Ascending aorta (tissue), 2 donors: Measurements from ENCODE around the gene CYB561A3. TPM values are rescaled to one million over a fixed set of nuclear protein-coding genes. Genes with fewer than 3 reads are reported as not detected.

Source experiments
- DNase-seq, 2 donors: peaks; one replicate each; pipeline ENCODE4 v3.0.0-alpha.2; 2019; ENCODE audit warnings: low spot score in 2 of 2
- H3K27ac ChIP-seq, 2 donors: fragments of 200-600 bp; sonication (generic); one replicate each; pipeline ENCODE4 v1.5.1; 2016 to 2017; ENCODE audit warnings: mild to moderate bottlenecking in 1 of 2
- H3K27me3 ChIP-seq: fragments of 200-600 bp; sonication (generic); one replicate; pipeline ENCODE4 v1.5.1; 2017
- H3K36me3 ChIP-seq, 2 donors: fragments of 200-600 bp; sonication (generic); one replicate each; pipeline ENCODE4 v1.5.1; 2016
- H3K4me1 ChIP-seq, 2 donors: fragments of 200-600 bp; sonication (generic); one replicate each; pipeline ENCODE4 v1.5.1; 2016 to 2017; ENCODE audit warnings: mild to moderate bottlenecking in 1 of 2
- H3K4me3 ChIP-seq, 2 donors: fragments of 200-600 bp; sonication (generic); one replicate each; pipeline ENCODE4 v1.5.1; 2016 to 2017; ENCODE audit warnings: mild to moderate bottlenecking in 1 of 2
- H3K9me3 ChIP-seq, 2 donors: fragments of 200-600 bp; sonication (generic); one replicate each; pipeline ENCODE4 v1.5.1; 2016
- intact Hi-C: fragments of 100-400 bp; cut with DNase I; formaldehyde crosslinking; loops from one replicate; pipeline ENCODE4 v1.15.1; 2023
- total RNA-seq: library from RNA; depleted of rRNA; stranded (reverse); fragments of >200 nt; gene quantifications from one replicate; pipeline ENCODE4 v1.1.0, GENCODE V29; 2016
- TF ChIP-seq, protein P1 (sequence below), 3 experiments: fragments of 200-600 bp in 2 of 3; fragments of 450-650 bp in 1 of 3; sonication (generic) in 2 of 3; IDR thresholded peaks; one replicate each; pipeline ENCODE4 v1.5.1; 2016 to 2019; ENCODE audit warnings: antibody characterized with exemption in 3 of 3, mild to moderate bottlenecking in 1 of 3, moderate library complexity in 1 of 3

Gene CYB561A3
- total RNA-seq, 1 donor from 2014 or later: 215 TPM

DNA sequence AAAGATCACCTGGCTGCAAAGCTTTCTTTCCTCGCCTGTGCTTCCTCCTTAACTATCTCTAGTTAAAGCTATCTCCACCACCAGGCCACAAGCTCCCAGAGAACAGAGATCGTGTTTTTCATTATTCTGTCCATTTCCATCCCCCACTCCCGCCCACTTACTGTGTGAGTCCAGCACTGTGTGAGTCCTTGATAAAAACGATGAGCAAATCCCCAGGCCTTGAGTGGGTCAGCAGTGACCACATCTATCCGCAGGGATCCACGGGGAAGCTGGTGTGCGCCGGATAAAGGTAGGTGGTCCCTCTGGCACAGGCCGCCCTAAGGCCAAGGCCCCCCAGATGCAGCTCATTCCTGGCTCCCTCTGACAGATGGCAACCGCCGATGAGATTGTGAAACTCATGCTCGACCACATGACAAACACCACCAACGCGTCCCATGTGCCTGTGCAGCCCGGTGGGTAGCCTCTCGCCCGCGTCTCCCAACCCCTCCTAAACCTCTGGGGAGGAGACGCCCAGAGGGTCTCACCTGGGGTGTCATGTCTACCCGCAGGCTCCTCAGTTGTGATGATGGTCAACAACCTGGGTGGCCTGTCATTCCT, 19.4 kb downstream of the CYB561A3 start:
- Histone ChIP-seq H3K9me3 (no peaks in the 10 kb centered on the region), H3K27me3 (no peaks in the 10 kb centered on the region), H3K4me3 (no peak overlapping the region), H3K4me1 (no peaks in the 10 kb centered on the region), H3K27ac (no peak overlapping the region), H3K36me3 (peaks cover 9 to 22% of the 10 kb centered on the region in 2 donors)
- TF ChIP-seq, protein P1, sequence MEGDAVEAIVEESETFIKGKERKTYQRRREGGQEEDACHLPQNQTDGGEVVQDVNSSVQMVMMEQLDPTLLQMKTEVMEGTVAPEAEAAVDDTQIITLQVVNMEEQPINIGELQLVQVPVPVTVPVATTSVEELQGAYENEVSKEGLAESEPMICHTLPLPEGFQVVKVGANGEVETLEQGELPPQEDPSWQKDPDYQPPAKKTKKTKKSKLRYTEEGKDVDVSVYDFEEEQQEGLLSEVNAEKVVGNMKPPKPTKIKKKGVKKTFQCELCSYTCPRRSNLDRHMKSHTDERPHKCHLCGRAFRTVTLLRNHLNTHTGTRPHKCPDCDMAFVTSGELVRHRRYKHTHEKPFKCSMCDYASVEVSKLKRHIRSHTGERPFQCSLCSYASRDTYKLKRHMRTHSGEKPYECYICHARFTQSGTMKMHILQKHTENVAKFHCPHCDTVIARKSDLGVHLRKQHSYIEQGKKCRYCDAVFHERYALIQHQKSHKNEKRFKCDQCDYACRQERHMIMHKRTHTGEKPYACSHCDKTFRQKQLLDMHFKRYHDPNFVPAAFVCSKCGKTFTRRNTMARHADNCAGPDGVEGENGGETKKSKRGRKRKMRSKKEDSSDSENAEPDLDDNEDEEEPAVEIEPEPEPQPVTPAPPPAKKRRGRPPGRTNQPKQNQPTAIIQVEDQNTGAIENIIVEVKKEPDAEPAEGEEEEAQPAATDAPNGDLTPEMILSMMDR (IDR thresholded peaks at IDR 0.05): no peak
- no peak for DNase-seq
- intact Hi-C loops: no loop called here

DNA sequence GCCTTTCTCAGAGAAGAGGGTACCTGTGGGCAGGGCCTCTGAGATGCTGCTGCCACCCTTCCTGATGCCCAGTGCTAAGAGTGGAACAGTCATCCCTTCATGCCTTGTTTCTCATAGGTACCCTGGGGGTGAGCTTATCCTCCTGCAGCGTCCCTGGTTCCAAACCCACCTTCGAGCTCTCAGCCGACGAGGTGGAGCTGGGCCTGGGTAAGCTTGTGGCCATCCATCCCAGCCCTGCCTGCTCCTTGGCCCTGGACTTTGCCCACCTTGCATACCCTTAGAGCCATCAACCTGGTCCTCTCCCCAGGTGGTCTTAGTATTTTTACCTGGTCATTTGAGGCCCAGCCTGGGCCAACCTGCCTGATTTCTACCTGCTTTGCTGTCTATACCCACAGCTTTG, 20.0 kb downstream of the CYB561A3 start:
- TF ChIP-seq, protein P1 (IDR thresholded peaks at IDR 0.05): no peak
- Histone ChIP-seq H3K4me1 (no peaks in the 10 kb centered on the region), H3K27me3 (no peaks in the 10 kb centered on the region), H3K27ac (no peak overlapping the region), H3K4me3 (no peak overlapping the region), H3K36me3 (peaks cover 9 to 22% of the 10 kb centered on the region in 2 donors), H3K9me3 (no peaks in the 10 kb centered on the region)
- DNase-seq: no peak
- intact Hi-C loops: no loop called here

DNA sequence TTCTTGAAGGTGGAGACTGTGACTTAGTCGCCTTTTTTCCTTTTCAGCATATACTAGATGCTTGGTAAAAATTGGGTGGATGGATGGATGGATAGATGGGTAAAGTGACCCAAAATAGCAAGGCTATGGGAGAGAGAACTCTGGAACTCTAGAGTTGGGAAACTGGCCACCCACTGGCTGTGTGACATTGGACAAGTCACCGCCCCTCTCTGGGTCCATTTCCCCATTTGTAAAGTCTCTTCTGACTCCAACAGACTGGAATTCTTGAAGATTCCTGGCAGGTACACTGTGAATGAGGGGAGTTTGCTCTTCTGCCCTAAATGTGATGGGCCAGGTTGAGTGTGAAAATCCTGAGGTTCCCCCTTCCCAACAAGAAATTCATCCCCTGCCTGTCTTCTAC, 20.7 kb downstream of the CYB561A3 start:
- Histone ChIP-seq H3K9me3 (no peaks in the 10 kb centered on the region), H3K36me3 (peaks cover 9 to 22% of the 10 kb centered on the region in 2 donors), H3K27me3 (no peaks in the 10 kb centered on the region), H3K4me1 (peaks cover 0 to 4% of the 10 kb centered on the region in 2 donors), H3K4me3 (no peak overlapping the region), H3K27ac (no peak overlapping the region)
- TF ChIP-seq, protein P1 (IDR thresholded peaks at IDR 0.05): no peak
- no peak for DNase-seq
- intact Hi-C loops: no loop called here

DNA sequence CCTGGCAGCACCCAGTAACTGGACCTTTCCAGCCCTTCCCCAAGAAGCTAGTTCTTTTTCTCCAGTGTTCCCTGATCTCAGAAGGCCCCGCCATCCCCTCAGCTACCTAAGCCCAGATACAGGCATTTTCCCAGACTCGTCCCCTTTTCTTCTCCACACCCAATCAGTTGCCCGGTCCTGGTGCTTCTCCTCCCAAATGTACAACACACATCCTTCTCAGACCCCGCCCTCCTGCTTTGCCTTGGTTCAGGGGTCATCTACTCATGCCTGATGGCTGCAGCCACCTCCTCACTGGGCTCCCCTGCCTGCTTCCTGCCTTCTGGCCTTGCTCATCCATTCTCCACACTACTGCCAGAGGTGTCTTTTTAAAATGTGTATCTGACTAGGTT, 22.2 kb downstream of the CYB561A3 start:
- H3K27me3 ChIP-seq: no peaks in the 10 kb centered on the region
- TF ChIP-seq, protein P1 (IDR thresholded peaks at IDR 0.05): no peak
- intact Hi-C loops: no loop called here
- no peak for DNase-seq
- H3K4me1 ChIP-seq: peaks cover 0 to 5% of the 10 kb centered on the region in 2 donors
- H3K4me3 ChIP-seq: no peak overlapping the region
- peaks cover 9 to 22% of the 10 kb centered on the region in 2 donors for H3K36me3 ChIP-seq
- no peaks in the 10 kb centered on the region for H3K9me3 ChIP-seq
- no peak overlapping the region for H3K27ac ChIP-seq

DNA sequence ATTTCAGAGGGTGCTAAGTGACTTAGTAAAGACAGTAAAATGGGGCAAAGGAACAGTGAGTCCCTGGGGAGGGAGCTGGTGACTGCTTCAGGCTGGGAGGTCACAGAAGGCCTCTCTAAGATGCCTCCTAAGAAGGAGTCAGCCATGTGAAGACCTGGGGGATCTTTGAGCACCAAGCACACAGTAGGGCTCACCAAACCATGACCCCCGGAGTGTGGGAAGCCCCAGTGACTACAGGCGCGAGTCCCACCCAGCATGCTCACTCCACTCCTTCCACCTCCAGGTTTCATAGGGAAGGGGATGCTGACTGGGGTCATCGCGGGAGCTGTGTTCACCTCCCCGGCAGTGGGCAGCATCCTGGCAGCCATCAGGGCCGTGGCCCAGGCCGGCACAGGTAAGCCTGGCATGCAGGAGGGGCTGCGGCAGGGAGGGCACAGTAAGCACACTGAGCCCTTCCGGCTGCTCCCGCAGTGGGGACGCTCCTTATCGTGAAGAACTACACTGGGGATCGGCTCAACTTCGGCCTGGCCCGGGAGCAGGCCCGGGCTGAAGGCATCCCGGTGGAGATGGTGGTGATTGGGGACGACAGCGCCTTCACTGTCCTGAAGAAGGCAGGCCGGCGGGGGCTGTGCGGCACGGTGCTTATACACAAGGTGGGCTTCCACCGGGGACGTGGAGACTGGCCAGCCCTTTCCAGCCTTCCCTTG, 22.7 kb downstream of the CYB561A3 start:
- Histone ChIP-seq H3K27ac (no peak overlapping the region), H3K27me3 (no peaks in the 10 kb centered on the region), H3K9me3 (no peaks in the 10 kb centered on the region), H3K4me3 (no peak overlapping the region), H3K36me3 (peaks cover 9 to 22% of the 10 kb centered on the region in 2 donors), H3K4me1 (peaks cover 0 to 5% of the 10 kb centered on the region in 2 donors)
- DNase-seq: no peak
- TF ChIP-seq, protein P1 (IDR thresholded peaks at IDR 0.05): no peak
- intact Hi-C loops: no loop called here
